Type B pancreatic cell (in vitro differentiated cells): ENCODE measurements around the gene SHKBP1. TPM values are rescaled to one million over a fixed set of nuclear protein-coding genes. Genes with fewer than 3 reads are reported as not detected.
A peak's percentile ranks its signal among the peaks of the same experiment; 100 is the strongest.

Source experiments
- DNase-seq: peaks from one replicate; pipeline ENCODE4 v3.0.0; 2021; ENCODE audit warnings: mixed read lengths; ENCODE audit not compliant: unreplicated experiment; ENCODE audit errors: extremely low spot score
- H3K27ac Mint-ChIP-seq: 2 replicates; pipeline ENCODE4 v1.8.0; 2021; ENCODE audit warnings: mild to moderate bottlenecking, mixed read lengths
- H3K27me3 Mint-ChIP-seq: 2 replicates; pipeline ENCODE4 v1.8.0; 2021; ENCODE audit warnings: mixed read lengths
- H3K36me3 Mint-ChIP-seq: 2 replicates; pipeline ENCODE4 v1.8.0; 2021; ENCODE audit warnings: mixed read lengths
- H3K4me1 Mint-ChIP-seq: one replicate; pipeline ENCODE4 v1.8.0; 2021; ENCODE audit warnings: mixed read lengths; ENCODE audit not compliant: unreplicated experiment
- H3K4me3 Mint-ChIP-seq: 2 replicates; pipeline ENCODE4 v1.8.0; 2021; ENCODE audit warnings: mild to moderate bottlenecking, mixed read lengths
- H3K9me3 Mint-ChIP-seq: 2 replicates; pipeline ENCODE4 v1.8.0; 2021; ENCODE audit warnings: mixed read lengths
- CTCF ChIP-seq: fragments of 200-600 bp; sonication (generic); conservative IDR thresholded peaks from 2 replicates; pipeline ENCODE4 v1.5.0; 2021; ENCODE audit warnings: antibody characterized with exemption, mild to moderate bottlenecking
- total RNA-seq: library from RNA; stranded (reverse); gene quantifications from 2 replicates; pipeline ENCODE4 v1.2.1, GENCODE V29; 2021; ENCODE audit warnings: low replicate concordance

Gene SHKBP1
- total RNA-seq, 1 donor from 2014 or later, result 54.6 TPM

- H3K27ac Mint-ChIP-seq, result peak overlapping the region; percentile 25
- no peak for TF ChIP-seq CTCF
- H3K4me3 Mint-ChIP-seq, result no peak overlapping the region
- no peaks in the 10 kb centered on the region for H3K9me3 Mint-ChIP-seq
- no peaks in the 10 kb centered on the region for H3K27me3 Mint-ChIP-seq
- H3K36me3 Mint-ChIP-seq, result peaks cover 20% of the 10 kb centered on the region
- peaks cover 9% of the 10 kb centered on the region for H3K4me1 Mint-ChIP-seq
- DNase-seq, result no peak
Measured at GRCh38 chr19:40625406-40626120, 48.9 kb downstream of the SHKBP1 start.

- Mint-ChIP-seq H3K9me3 (no peaks in the 10 kb centered on the region), H3K27ac (no peak overlapping the region), H3K4me3 (no peak overlapping the region), H3K36me3 (peaks cover 18% of the 10 kb centered on the region), H3K4me1 (peaks cover 11% of the 10 kb centered on the region), H3K27me3 (no peaks in the 10 kb centered on the region)
- no peak for DNase-seq
- TF ChIP-seq CTCF, result no peak
Measured at GRCh38 chr19:40626918-40627317, 50.2 kb downstream of the SHKBP1 start.

GRCh38 chr19:40627486-40628279, 51.0 kb downstream of the SHKBP1 start:
- Mint-ChIP-seq H3K27me3 (peaks cover 3% of the 10 kb centered on the region), H3K9me3 (no peaks in the 10 kb centered on the region), H3K4me3 (no peak overlapping the region), H3K27ac (no peak overlapping the region), H3K36me3 (peaks cover 18% of the 10 kb centered on the region), H3K4me1 (peaks cover 11% of the 10 kb centered on the region)
- no peak for DNase-seq
- no peak for TF ChIP-seq CTCF

- peaks cover 15% of the 10 kb centered on the region for H3K27me3 Mint-ChIP-seq
- no peak overlapping the region for H3K4me3 Mint-ChIP-seq
- no peaks in the 10 kb centered on the region for H3K9me3 Mint-ChIP-seq
- H3K27ac Mint-ChIP-seq, result no peak overlapping the region
- peaks cover 6% of the 10 kb centered on the region for H3K4me1 Mint-ChIP-seq
- no peak for TF ChIP-seq CTCF
- peaks cover 13% of the 10 kb centered on the region for H3K36me3 Mint-ChIP-seq
- no peak for DNase-seq
Measured at GRCh38 chr19:40629346-40629745, 52.7 kb downstream of the SHKBP1 start.

- peaks cover 25% of the 10 kb centered on the region for H3K27me3 Mint-ChIP-seq
- no peak overlapping the region for H3K27ac Mint-ChIP-seq
- H3K36me3 Mint-ChIP-seq, result peaks cover 13% of the 10 kb centered on the region
- H3K9me3 Mint-ChIP-seq, result no peaks in the 10 kb centered on the region
- H3K4me1 Mint-ChIP-seq, result peaks cover 8% of the 10 kb centered on the region
- no peak for DNase-seq
- no peak overlapping the region for H3K4me3 Mint-ChIP-seq
- no peak for TF ChIP-seq CTCF
Measured at GRCh38 chr19:40630571-40631160, 54.0 kb downstream of the SHKBP1 start.
